NCI-H345 treated with DMSO at 0.1 percent for 48 hours (cell line): ENCODE results near the gene PRRG3.

ENCODE experiments used
- DNase-seq: peaks from one replicate; lab custom pipeline; 2025; ENCODE audit not compliant: unreplicated experiment; lab: John Stamatoyannopoulos, UW

PRRG3 gene

GRCh38 chrX:151704041-151704663, 8.9 kb downstream of the PRRG3 start:
- no peak for DNase-seq

DNA sequence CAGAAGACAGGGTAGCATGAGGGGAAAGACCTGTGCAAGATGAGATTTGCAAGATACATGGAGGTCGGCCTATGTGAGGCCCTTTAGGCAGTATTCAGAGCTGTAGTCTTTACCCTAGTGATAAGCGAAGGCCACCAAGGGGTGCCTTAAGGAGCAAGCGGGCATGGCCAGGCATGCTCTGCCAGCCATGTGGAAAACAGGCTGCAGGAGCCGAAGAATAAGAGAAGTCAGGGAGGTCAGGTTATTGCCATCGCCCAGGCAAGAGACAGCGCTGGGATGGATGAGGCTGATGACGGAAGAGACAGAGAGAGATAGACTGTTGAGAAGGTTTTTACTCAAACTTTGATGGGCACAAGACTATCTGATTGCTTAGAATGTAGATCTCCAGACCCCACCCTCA, 13.6 kb downstream of the PRRG3 start:
- DNase-seq = no peak

DNA sequence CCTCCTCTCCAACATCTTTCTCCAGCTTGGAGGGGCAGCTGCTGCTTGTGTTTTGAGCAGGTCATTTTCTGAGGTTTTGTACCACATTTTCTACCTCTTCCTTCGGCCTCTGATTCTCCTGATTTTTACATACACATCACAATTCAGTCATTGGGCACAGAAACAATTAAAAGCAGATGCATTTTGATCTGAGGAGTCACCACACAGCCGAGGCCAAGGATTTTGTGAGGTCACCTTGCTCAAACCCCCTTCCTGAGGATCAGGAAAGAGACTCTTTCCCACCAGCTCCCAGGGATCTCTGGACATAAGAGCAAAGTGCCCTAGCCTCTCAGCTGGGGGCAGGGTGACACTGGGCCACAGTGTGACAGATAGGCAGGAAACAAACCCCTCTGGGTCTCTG, 15.2 kb downstream of the PRRG3 start:
- no peak for DNase-seq

DNA sequence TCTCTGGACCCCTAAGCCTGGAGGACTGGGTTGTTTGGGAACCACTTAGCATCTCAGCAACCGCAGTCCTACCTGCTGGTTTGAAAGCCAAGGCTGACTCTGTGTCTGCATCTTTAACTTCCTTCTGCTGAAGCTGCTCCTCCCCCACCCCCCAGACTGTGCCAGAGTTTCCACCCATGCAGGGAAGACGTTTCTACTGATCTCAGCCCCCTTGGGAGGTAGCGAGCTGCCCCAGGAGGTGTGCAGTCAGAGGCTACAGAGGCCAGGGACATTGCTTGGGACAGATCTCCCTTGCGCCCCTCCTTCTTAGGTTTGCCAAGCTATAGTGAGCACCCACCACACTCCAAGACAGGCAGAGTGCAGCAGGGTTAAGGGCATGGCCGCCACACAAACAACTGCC, 15.9 kb downstream of the PRRG3 start:
- no peak for DNase-seq

GRCh38 chrX:151711787-151712186, 16.5 kb downstream of the PRRG3 start:
- DNase-seq = no peak

DNA sequence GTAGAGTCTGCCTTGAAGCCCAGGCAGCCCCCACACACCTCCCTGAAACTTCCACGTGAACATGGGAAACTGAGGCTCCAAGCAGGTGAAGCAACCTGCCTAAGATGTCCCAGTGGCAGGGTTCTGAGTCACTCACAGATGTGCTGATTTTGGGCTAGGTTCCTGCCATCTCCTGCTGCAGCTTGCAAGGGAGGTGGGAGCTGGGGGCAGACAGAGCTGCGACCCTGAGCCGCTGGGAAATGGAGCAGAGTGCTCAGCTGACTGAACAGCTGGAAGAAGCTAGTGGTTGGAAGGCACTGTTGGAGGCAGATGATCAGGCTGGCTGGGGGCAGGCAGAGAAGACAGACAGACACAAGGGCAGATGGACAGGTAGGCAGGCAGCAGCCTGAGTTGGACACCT, 17.0 kb downstream of the PRRG3 start:
- DNase-seq = no peak

DNA sequence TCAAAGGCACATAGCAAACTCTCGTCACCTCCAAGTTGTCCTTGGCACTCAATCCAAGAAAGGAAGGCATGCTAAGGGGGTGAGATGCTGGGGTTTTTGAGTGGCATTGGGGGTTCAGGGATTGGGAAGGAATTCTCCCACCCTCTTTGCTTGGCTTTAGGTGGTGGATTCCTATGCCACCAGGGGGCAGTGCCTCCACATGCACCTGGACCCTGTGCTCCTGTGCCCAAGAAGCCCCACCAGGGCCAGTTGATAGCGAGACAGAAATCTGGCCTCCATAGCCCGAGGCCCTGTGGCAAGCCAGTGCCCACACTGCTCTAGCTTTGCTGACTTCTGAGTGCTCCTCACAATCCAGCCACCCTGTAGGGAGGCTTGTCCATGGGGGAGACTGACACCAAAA, 18.6 kb downstream of the PRRG3 start:
- no peak for DNase-seq

GRCh38 chrX:151714362-151714761, 19.1 kb downstream of the PRRG3 start:
- DNase-seq = no peak

DNA sequence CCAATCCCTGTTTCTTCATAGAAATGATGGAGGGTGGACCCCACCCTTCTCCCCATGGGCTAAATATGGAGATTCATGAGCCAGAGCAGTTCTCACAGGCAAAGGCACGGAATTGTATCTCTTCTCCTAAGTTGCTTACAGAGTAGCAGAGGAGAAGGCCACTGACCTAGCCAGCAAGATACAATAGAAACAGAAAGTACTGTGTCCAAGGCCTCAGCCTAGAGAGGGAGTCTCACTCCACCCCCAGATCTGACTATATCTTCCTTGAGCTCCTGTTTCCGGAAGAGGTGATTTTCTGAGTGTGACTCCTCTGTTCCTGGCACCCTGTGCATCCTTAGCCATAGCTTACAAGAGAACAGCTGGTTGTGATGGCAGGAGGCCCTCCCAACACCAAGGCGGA, 20.5 kb downstream of the PRRG3 start, which contains the start of gene FATE1:
TSS of gene FATE1 (plus strand) at position 284 of the 400 bp plus-strand sequence. CDS start at position 369, 85 bp downstream.
- no peak for DNase-seq

GRCh38 chrX:151722241-151722846, 27.1 kb downstream of the PRRG3 start:
- no peak for DNase-seq

- no peak for DNase-seq
Observed at GRCh38 chrX:151723156-151723760, 28.0 kb downstream of the PRRG3 start.

GRCh38 chrX:151724563-151725337, 29.5 kb downstream of the PRRG3 start:
- DNase-seq = no peak

GRCh38 chrX:151725338-151725614, 30.0 kb downstream of the PRRG3 start:
- no peak for DNase-seq

GRCh38 chrX:151726751-151727150, 31.5 kb downstream of the PRRG3 start:
- no peak for DNase-seq

GRCh38 chrX:151727346-151727745, 32.1 kb downstream of the PRRG3 start:
- DNase-seq = no peak

DNA sequence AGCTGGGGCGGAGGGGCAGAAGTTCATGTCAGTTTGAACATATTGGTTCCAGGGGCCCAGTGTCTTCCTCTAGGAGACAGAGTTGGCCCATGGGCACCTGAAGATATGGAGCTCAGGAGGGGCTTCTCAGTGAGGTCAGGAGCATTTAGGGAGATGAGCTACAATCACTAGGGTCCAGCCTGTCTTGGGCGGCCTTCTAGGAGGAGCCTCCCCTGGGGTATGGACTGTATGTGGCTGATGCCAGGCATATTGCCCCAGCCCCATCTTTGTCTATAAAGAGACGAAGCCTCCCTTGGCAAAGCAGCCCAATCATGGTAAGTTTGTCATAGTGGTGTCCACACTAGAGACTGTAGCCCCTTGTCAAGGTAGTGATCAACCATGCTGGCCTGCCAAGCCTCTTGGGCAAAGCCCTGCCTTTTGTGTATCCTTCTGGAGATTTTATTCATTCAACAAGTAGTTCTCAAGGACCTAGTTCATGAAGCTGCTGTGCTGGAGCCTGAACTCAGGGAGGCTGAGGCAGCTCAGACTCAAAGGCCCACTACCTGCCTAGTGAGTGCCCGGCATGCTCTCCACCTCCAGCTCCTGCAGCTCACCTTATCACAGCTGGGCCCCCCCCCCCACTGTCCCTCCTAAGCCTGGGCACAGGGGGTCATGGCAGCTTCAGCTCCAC, 33.9 kb downstream of the PRRG3 start:
- no peak for DNase-seq

- no peak for DNase-seq
Observed at GRCh38 chrX:151734446-151734845, 39.2 kb downstream of the PRRG3 start, which contains the start of gene CNGA2. TSS of gene CNGA2 (plus strand) at chrX:151734746. CDS start at chrX:151738484, 3,738 bp downstream.

GRCh38 chrX:151735219-151735618, 40.0 kb downstream of the PRRG3 start:
- no peak for DNase-seq

DNA sequence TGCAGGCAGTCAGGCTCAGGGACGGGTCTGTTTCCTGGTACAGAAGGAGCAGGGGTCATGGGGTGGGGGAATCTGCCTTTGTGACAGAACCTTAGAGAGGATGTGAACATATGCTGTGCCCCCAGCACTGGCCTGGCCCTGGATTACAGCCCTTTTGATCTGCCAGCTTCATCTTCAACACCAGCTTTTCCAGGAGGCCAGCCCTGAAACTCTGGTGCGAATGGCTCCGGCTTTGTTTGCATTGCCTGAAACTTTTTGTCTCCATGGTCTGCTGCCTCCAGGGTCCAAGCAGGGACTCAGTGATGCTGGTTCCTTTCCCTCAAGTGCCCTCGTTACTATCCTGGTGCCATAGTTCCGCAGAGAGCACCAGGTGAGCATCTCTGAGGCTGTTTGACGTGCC, 41.4 kb downstream of the PRRG3 start:
- DNase-seq = no peak

DNA sequence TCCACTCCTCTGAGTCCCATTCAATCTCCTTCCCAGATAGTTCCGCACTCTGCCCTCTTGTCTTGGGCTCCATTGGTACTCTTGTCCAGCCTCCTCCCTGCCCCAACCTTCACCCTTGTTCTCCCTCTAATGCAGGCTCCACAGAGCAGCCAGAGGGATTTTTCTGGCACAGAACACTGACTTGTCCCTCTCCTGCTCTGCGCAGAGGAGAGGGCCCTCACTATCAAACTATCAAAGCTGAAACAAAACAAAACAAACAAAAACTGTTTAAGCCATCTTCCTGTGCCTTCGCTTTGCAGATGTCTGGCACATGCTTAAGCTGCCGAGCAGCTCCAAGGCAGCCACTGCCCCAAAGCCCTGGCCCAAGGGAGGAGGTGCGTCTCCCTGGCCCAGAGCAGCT, 42.2 kb downstream of the PRRG3 start:
- no peak for DNase-seq

DNA sequence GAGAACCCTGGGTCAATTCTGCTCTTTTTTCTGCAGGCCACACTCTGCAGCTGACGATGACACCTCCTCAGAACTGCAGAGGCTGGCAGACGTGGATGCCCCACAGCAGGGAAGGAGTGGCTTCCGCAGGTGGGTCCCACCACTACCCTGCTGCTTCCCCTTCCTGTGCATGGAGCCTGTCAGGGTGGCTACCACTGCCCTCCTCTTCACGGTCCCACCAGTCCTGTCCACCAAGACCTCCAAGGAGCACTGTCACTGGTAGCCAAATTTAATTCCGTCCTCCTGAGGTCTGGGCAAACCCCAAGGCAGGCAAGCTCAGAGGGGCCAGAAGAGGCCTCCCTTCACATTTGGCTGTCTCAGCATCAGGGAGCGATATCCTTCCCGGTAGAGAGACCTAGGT, 43.5 kb downstream of the PRRG3 start:
- DNase-seq = no peak
